ENCODE measurements around the gene ZC3HAV1L.

ZC3HAV1L gene

GRCh38 chr7:139043823-139044812 lies 8.3 kb upstream of the ZC3HAV1L start:
- no peaks in the 10 kb centered on the region for H3K27me3 ChIP-seq (replicated peaks; ENCODE audit: control insufficient read depth, insufficient read depth, low read length, poor library complexity, severe bottlenecking)
- H3K4me3 ChIP-seq (ENCODE audit: insufficient read depth, low read depth, low read length, poor library complexity, severe bottlenecking) = no peak overlapping the region
- H3K36me3 ChIP-seq (ENCODE audit: control insufficient read depth, insufficient read depth, low read length) = peaks cover 32% of the 10 kb centered on the region
- H3K4me1 ChIP-seq (ENCODE audit: control insufficient read depth, insufficient read depth, low read length, poor library complexity, severe bottlenecking) = peaks cover 31% of the 10 kb centered on the region
- no peaks in the 10 kb centered on the region for H3K9me3 ChIP-seq (ENCODE audit: control insufficient read depth, low read length)
- H3K27ac ChIP-seq (ENCODE audit: insufficient read depth, low read length, poor library complexity, severe bottlenecking) = peak overlapping the region; percentile 47
- DNase-seq = peak; percentile 54 to 73 (median 62)

- H3K4me3 ChIP-seq (ENCODE audit: insufficient read depth, low read depth, low read length, poor library complexity, severe bottlenecking) = no peak overlapping the region
- no peaks in the 10 kb centered on the region for H3K27me3 ChIP-seq (replicated peaks; ENCODE audit: control insufficient read depth, insufficient read depth, low read length, poor library complexity, severe bottlenecking)
- no peak for DNase-seq
- H3K4me1 ChIP-seq (ENCODE audit: control insufficient read depth, insufficient read depth, low read length, poor library complexity, severe bottlenecking) = peaks cover 27% of the 10 kb centered on the region
- H3K9me3 ChIP-seq (ENCODE audit: control insufficient read depth, low read length) = no peaks in the 10 kb centered on the region
- no peak overlapping the region for H3K27ac ChIP-seq (ENCODE audit: insufficient read depth, low read length, poor library complexity, severe bottlenecking)
- H3K36me3 ChIP-seq (ENCODE audit: control insufficient read depth, insufficient read depth, low read length) = peaks cover 11% of the 10 kb centered on the region
These were observed 5.7 kb upstream of the ZC3HAV1L start for GRCh38 chr7:139041378-139042085.

GRCh38 chr7:139038691-139039090 lies 2.8 kb upstream of the ZC3HAV1L start:
- no peaks in the 10 kb centered on the region for H3K27me3 ChIP-seq (replicated peaks; ENCODE audit: control insufficient read depth, insufficient read depth, low read length, poor library complexity, severe bottlenecking)
- DNase-seq = no peak
- peaks cover 14% of the 10 kb centered on the region for H3K4me1 ChIP-seq (ENCODE audit: control insufficient read depth, insufficient read depth, low read length, poor library complexity, severe bottlenecking)
- no peak overlapping the region for H3K27ac ChIP-seq (ENCODE audit: insufficient read depth, low read length, poor library complexity, severe bottlenecking)
- no peaks in the 10 kb centered on the region for H3K36me3 ChIP-seq (ENCODE audit: control insufficient read depth, insufficient read depth, low read length)
- no peak overlapping the region for H3K4me3 ChIP-seq (ENCODE audit: insufficient read depth, low read depth, low read length, poor library complexity, severe bottlenecking)
- no peaks in the 10 kb centered on the region for H3K9me3 ChIP-seq (ENCODE audit: control insufficient read depth, low read length)

- Histone ChIP-seq H3K9me3 (ENCODE audit: control insufficient read depth, low read length) (no peaks in the 10 kb centered on the region), H3K4me3 (ENCODE audit: insufficient read depth, low read depth, low read length, poor library complexity, severe bottlenecking) (no peak overlapping the region), H3K27ac (ENCODE audit: insufficient read depth, low read length, poor library complexity, severe bottlenecking) (no peak overlapping the region), H3K36me3 (ENCODE audit: control insufficient read depth, insufficient read depth, low read length) (no peaks in the 10 kb centered on the region), H3K27me3 (replicated peaks; ENCODE audit: control insufficient read depth, insufficient read depth, low read length, poor library complexity, severe bottlenecking) (no peaks in the 10 kb centered on the region), H3K4me1 (ENCODE audit: control insufficient read depth, insufficient read depth, low read length, poor library complexity, severe bottlenecking) (peaks cover 11% of the 10 kb centered on the region)
- no peak for DNase-seq
These were observed 1.1 kb upstream of the ZC3HAV1L start for GRCh38 chr7:139036901-139037300.

GRCh38 chr7:139034855-139035585 lies 822 bp downstream of the ZC3HAV1L start:
- H3K36me3 ChIP-seq (ENCODE audit: control insufficient read depth, insufficient read depth, low read length) = no peaks in the 10 kb centered on the region
- peak overlapping the region; percentile 76 for H3K4me3 ChIP-seq (ENCODE audit: insufficient read depth, low read depth, low read length, poor library complexity, severe bottlenecking)
- no peaks in the 10 kb centered on the region for H3K9me3 ChIP-seq (ENCODE audit: control insufficient read depth, low read length)
- no peak for DNase-seq
- peaks cover 11% of the 10 kb centered on the region for H3K4me1 ChIP-seq (ENCODE audit: control insufficient read depth, insufficient read depth, low read length, poor library complexity, severe bottlenecking)
- no peaks in the 10 kb centered on the region for H3K27me3 ChIP-seq (replicated peaks; ENCODE audit: control insufficient read depth, insufficient read depth, low read length, poor library complexity, severe bottlenecking)
- H3K27ac ChIP-seq (ENCODE audit: insufficient read depth, low read length, poor library complexity, severe bottlenecking) = no peak overlapping the region

GRCh38 chr7:139034336-139034735 lies 1.5 kb downstream of the ZC3HAV1L start:
- Histone ChIP-seq H3K27ac (ENCODE audit: insufficient read depth, low read length, poor library complexity, severe bottlenecking) (no peak overlapping the region), H3K9me3 (ENCODE audit: control insufficient read depth, low read length) (no peaks in the 10 kb centered on the region), H3K4me3 (ENCODE audit: insufficient read depth, low read depth, low read length, poor library complexity, severe bottlenecking) (no peak overlapping the region), H3K4me1 (ENCODE audit: control insufficient read depth, insufficient read depth, low read length, poor library complexity, severe bottlenecking) (peaks cover 11% of the 10 kb centered on the region), H3K36me3 (ENCODE audit: control insufficient read depth, insufficient read depth, low read length) (no peaks in the 10 kb centered on the region), H3K27me3 (replicated peaks; ENCODE audit: control insufficient read depth, insufficient read depth, low read length, poor library complexity, severe bottlenecking) (no peaks in the 10 kb centered on the region)
- DNase-seq = no peak

- H3K9me3 ChIP-seq (ENCODE audit: control insufficient read depth, low read length) = no peaks in the 10 kb centered on the region
- H3K36me3 ChIP-seq (ENCODE audit: control insufficient read depth, insufficient read depth, low read length) = no peaks in the 10 kb centered on the region
- H3K4me1 ChIP-seq (ENCODE audit: control insufficient read depth, insufficient read depth, low read length, poor library complexity, severe bottlenecking) = peaks cover 11% of the 10 kb centered on the region
- no peak overlapping the region for H3K4me3 ChIP-seq (ENCODE audit: insufficient read depth, low read depth, low read length, poor library complexity, severe bottlenecking)
- H3K27ac ChIP-seq (ENCODE audit: insufficient read depth, low read length, poor library complexity, severe bottlenecking) = no peak overlapping the region
- no peak for DNase-seq
- no peaks in the 10 kb centered on the region for H3K27me3 ChIP-seq (replicated peaks; ENCODE audit: control insufficient read depth, insufficient read depth, low read length, poor library complexity, severe bottlenecking)
These were observed 2.3 kb downstream of the ZC3HAV1L start for GRCh38 chr7:139033346-139034114.

GRCh38 chr7:139032473-139032872 lies 3.4 kb downstream of the ZC3HAV1L start:
- Histone ChIP-seq H3K4me1 (ENCODE audit: control insufficient read depth, insufficient read depth, low read length, poor library complexity, severe bottlenecking) (peaks cover 11% of the 10 kb centered on the region), H3K36me3 (ENCODE audit: control insufficient read depth, insufficient read depth, low read length) (no peaks in the 10 kb centered on the region), H3K27me3 (replicated peaks; ENCODE audit: control insufficient read depth, insufficient read depth, low read length, poor library complexity, severe bottlenecking) (no peaks in the 10 kb centered on the region), H3K27ac (ENCODE audit: insufficient read depth, low read length, poor library complexity, severe bottlenecking) (no peak overlapping the region), H3K9me3 (ENCODE audit: control insufficient read depth, low read length) (no peaks in the 10 kb centered on the region), H3K4me3 (ENCODE audit: insufficient read depth, low read depth, low read length, poor library complexity, severe bottlenecking) (no peak overlapping the region)
- no peak for DNase-seq

GRCh38 chr7:139029353-139029752 lies 6.5 kb downstream of the ZC3HAV1L start:
- Histone ChIP-seq H3K27ac (ENCODE audit: insufficient read depth, low read length, poor library complexity, severe bottlenecking) (no peak overlapping the region), H3K4me3 (ENCODE audit: insufficient read depth, low read depth, low read length, poor library complexity, severe bottlenecking) (no peak overlapping the region), H3K27me3 (replicated peaks; ENCODE audit: control insufficient read depth, insufficient read depth, low read length, poor library complexity, severe bottlenecking) (no peaks in the 10 kb centered on the region), H3K4me1 (ENCODE audit: control insufficient read depth, insufficient read depth, low read length, poor library complexity, severe bottlenecking) (no peaks in the 10 kb centered on the region), H3K9me3 (ENCODE audit: control insufficient read depth, low read length) (no peaks in the 10 kb centered on the region), H3K36me3 (ENCODE audit: control insufficient read depth, insufficient read depth, low read length) (no peaks in the 10 kb centered on the region)
- no peak for DNase-seq
